CD4-positive, alpha-beta T cell treated with Interleukin-6 for 4 hours (primary cell): ENCODE results near the gene SMIM44.
"Not testable (repeated sequence)": the region's sequence is repeated elsewhere in the genome, so short reads cannot be mapped to it uniquely, and the experiment has no call there.

Source experiments
- DNase-seq: peaks from one replicate; pipeline ENCODE4 v3.0.0-alpha.2; 2020; ENCODE audit warnings: mixed read lengths

SMIM44 gene

DNA sequence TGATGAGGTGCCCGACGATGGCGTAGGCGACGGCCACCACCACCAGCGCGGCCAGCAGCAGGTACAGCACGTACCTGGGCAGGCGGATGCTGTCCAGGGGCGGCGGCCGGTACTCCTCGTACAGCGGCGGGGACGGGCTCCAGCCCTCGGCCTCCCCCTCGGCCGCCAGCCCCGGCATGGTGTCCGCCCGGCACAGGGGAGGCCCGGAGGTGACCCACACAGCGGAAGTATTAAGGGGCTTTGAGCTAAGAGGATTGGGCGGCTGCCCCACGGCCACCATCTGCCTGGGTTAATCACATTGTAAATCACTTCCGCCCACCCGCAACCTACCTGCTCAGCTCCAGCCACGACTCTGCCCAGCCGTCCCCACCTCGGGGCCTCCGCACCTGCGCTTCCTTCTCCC lies at the start of gene SMIM44:
TSS of gene SMIM44 (minus strand) at position 216 of the 403 bp plus-strand sequence. CDS start at position 178, 38 bp downstream.
- DNase-seq, result no peak

DNA sequence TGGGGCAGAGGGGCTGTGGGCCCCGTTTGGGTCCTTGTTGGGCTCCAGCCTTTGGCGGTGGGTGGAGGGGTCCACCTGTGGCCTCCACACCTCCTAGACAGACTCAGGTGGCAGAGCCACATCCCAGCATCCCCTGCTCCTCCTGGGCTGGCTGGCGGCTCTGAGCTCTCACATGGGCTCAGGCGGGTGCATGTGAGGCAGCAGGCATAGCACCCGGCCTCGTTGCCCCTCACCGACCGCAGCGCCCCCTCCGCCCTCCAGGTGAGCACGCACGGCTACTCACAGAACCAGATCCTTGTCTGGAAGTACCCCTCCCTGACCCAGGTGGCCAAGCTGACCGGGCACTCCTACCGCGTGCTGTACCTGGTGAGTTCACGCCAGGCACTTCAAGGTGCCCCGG lies 49.8 kb upstream of the SMIM44 start:
- no peak for DNase-seq

- DNase-seq, result no peak
Observed at GRCh38 chr19:3532154-3532786, 49.0 kb upstream of the SMIM44 start.

DNA sequence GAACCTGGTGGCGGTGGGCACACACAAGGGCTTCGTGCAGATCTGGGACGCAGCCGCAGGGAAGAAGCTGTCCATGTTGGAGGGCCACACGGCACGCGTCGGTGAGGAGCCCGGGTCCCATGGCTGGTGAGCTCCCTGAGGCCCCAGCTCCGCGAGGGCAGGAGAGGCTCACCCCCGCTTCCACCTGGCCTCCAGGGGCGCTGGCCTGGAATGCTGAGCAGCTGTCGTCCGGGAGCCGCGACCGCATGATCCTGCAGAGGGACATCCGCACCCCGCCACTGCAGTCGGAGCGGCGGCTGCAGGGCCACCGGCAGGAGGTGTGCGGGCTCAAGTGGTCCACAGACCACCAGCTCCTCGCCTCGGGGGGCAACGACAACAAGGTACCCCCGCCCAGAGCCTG lies 48.5 kb upstream of the SMIM44 start:
- DNase-seq, result no peak

DNA sequence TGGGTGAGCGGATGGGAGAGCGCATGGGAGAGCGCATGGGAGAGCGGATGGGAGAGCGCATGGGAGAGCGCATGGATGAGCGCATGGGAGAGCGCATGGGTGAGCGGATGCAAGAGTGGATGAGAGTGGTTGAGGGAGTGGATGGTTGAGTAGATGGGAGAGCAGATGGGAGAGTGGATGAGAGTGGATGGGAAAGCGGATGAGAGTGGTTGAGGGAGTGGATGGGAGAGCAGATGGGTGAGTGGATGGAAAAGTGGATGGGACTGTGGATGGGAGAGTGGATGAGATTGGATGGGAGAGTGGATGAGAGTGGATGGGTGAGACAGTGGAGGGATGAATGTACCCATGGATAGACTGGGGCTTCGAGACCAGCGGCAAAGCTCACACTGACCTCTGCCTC lies 47.1 kb upstream of the SMIM44 start:
- DNase-seq, result no peak

- not testable (repeated sequence) for DNase-seq
Observed at GRCh38 chr19:3529299-3529698, 46.1 kb upstream of the SMIM44 start.

DNA sequence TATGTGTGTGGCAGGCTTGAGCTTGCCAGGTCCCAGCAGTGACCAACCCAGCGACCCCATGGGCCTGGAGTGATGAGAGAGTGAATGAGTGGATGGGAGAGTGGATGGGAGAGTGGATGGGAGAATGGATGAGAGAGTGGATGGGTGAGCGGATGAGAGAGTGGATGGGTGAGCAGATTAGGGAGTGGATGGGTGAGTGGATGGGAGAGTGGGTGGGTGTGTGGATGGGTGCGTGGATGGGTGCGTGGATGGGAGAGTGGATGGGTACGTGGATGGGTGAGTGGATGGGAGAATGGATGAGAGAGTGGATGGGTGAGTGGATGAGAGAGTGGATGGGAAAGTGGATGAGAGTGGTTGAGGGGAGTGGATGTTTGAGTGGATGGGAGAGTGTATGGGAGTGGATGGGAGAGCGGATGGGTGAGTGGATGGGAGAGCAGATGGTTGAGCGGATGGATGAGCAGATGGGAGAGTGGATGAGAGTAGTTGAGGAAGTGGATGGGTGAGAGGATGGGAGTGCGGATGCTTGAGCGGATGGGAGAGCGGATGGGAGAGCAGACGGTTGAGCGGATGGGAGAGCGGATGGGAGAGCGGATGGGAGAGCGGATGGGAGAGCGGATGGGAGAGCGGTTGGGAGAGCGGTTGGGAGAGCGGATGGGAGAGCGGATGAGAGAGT lies 45.4 kb upstream of the SMIM44 start:
- DNase-seq, result no peak

- DNase-seq, result no peak
Observed at GRCh38 chr19:3528080-3528479, 44.8 kb upstream of the SMIM44 start.

DNA sequence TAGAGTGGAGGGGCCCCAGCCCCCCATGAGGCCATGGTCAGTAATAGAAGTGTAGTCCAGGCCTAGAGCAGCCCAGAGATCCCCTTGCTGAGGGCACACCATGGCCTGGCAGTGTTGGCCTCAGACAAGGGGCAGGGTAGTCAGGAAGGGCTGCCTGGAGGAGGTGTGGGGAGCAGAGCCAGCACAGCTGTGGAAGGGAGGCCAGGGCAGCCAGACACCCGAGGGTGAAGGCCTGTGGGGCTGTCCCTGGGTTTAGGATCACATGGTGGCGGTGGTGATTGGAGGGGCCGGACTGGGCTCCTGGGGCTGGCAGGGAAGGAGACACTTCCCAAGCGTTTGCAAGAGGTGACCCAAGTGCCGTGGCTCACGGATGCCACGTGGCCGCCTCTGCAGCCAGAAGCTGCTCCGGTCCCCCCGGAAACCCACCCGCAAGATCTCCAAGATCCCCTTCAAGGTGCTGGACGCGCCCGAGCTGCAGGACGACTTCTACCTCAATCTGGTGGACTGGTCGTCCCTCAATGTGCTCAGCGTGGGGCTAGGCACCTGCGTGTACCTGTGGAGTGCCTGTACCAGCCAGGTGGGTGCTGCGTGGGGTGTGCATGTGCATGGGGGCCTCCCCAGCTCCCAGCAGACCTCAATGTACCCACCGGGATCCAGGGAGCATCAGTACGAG lies 44.1 kb upstream of the SMIM44 start:
- DNase-seq, result no peak

DNA sequence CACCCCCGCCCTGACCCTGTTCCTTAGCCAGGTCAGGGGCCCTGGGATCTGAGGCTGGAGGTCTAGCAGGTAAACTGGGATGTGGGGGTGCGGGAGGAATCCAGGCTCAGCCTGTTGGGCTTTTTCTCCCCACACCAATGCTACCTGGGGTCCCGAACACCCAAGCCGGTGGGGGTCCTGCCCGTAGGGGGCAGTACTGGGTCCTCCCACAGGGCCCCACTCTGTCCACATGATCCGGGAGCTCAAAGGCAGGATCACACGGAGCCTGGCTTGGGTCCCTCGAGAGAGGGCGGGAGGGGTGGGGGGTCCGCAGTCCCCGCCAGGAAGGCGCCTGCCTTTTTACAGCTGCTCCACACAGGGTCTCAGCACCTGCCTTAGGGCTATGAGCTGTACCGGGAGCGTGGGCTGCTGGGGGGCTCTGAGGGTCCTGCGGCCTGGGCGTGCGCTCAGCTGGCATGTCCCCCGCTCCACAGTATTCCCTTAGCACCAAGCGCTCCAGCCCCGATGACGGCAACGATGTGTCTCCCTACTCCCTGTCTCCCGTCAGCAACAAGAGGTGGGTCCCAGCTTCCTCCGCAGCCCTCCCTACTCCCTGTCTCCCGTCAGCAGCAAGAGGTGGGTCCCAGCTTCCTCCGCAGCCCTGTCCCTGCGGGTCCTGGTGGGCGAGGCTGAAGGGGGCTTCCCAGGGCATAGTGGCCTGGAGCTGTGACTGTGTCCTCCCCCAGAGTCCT lies 43.4 kb upstream of the SMIM44 start:
- no peak for DNase-seq

- DNase-seq, result no peak
Observed at GRCh38 chr19:3524904-3525451, 41.7 kb upstream of the SMIM44 start.

DNA sequence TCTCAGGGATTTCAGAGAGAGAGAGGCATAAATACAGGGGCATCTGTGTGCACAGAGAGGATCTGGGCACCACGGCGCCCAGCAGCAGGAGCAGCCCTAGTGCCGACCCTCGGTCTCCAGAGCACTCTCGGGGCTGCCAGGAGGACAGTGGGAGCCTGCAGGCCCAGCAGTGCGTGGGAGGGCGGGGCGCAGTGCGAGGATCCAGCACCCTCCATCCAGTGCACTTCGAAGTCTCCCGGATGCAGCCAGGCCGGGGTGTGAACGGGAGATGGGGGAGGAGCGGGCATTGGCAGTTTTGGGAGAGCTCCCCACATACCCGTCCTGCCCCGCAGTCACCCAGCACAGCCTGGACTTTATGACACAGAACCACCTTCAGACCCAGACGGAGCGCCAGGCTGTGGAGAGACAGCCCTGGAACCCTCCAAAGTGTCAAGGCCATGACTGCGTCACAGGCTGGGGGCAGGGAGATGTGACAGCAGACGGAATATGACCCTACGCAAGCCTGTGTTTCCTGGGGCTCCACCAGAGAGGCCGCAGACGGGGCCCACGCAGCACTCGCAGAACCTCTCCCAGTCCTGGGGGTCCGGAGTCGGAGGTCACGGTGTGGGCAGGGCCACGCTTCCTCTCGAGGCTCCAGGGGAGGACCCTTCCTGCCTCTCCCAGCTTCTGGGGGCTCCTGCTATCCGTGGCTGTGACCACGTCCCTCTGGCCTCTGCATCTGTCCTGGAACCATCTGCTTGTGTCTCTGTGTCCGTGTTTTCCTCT lies 41.0 kb upstream of the SMIM44 start:
- DNase-seq, result no peak

DNA sequence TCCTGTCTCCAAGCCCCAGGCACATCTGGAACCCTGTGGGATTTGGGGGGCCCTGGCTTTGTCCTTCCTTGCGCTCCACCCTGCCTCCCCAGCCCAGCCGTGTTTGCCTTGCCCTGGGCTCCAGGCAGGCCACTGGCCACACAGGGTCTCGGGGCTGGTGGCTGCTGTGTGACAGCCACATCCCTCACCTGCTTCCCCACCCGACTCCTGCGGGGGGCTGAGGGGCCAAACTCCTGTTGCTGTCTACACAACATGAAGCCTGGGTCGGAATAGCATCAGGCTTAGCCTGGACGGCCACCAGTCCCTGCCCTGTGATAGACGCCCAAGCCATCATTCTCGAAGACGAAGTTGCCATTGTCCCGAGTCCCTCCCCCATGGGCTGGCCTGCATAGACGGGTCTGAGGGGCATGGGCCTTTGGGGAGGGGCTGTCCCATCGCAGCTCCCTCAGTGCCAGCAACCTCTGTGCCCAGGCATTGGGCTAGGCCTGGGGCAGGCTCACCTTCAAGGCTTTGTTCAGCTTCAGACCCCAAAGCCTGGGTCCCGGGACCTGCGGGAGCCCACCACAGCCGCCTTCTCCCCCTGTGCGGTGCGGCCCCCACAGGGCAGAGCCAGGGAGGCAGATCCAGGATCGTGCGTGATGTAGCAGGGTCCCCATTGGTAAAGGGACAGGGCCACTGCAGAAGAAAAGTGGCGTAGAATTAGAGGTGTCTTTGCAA lies 40.3 kb upstream of the SMIM44 start:
- no peak for DNase-seq

- DNase-seq, result no peak
Observed at GRCh38 chr19:3522421-3523360, 39.5 kb upstream of the SMIM44 start.

GRCh38 chr19:3521104-3521445 lies 37.8 kb upstream of the SMIM44 start:
- DNase-seq, result no peak

DNA sequence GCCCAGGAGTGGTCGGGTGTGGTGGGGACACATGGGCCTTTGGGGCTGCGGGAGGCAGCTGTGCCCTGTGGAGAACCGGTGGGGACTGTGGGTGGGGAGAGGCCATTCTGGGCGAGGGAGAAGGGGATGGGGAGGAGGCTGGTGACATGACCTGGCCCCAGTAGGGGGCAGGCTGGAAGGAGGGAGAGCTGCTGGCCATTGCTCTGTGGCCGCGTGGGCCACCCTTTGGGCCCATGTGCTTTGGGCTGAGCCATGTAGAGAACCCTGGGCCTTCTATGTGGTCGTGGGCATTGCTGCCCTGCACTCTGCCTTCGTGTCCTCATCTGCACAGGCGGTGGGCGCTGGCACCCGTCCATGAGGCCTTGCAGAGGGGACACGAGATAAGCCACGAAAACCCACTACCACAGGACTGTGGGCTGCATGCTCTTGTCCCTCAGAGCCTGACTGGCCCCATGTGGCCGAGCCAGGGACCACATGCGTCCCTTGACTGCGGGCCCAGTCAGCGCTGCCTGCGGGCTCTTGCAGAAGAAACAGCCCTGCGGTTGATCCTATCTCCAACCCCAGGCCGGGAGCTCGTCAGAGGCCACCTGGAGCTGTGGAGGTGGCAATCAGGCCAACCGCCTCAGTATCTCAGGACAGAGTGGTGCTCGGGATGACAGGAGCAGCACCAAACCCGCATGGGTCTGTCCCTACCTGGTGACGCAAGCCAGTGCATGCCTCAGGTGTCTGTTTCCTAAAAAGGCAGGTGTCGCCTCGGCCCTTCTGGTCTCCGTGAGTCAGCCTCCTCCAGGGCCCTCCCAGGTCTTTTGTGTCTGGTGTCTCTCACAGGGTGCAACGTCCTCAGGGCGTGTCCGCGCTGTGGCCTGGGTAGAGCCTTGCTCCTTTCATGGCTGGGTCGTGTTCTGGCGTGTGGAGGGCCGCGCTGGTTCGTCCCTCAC lies 37.2 kb upstream of the SMIM44 start:
- DNase-seq, result no peak

- DNase-seq, result no peak
Observed at GRCh38 chr19:3519126-3519525, 35.9 kb upstream of the SMIM44 start.

DNA sequence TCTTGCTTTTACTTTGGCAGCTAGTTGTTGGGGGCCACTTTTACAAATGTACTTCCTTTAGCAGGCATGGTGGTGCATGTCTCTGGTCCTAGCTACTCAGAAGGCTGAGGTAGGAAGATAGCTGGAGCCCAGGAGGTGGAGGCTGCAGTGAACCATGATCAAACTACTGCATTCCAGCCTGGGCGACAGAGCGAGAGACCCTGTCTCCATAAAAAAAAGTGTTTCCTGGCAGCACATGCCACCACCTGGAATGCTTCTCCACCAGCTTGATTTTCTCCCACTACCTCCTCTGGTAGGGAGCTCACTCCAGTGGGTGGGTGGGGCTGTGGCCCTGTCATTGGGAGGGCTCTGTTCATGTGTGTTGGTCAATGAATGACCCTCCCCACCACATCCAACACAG lies 35.4 kb upstream of the SMIM44 start:
- DNase-seq, result no peak

DNA sequence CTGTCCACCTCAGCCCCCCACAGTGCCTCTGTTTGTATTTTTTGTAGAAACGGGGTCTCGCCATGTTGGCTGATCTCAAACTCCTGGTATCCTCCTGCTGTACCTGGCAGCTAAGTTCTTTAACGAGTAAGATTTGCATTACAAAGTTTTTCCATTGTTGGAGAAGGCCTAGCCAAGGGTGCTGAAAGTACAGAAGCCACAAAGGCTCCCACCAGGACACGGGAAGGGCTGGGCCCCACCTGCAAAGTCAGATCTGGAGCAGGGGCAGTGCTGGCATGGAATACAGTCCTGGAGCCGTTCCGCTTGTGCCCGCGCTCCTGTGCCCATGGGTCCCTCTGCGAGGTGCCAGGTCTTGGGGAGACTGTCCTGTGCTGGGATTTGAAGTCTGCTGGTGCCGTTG lies 35.0 kb upstream of the SMIM44 start:
- no peak for DNase-seq

DNA sequence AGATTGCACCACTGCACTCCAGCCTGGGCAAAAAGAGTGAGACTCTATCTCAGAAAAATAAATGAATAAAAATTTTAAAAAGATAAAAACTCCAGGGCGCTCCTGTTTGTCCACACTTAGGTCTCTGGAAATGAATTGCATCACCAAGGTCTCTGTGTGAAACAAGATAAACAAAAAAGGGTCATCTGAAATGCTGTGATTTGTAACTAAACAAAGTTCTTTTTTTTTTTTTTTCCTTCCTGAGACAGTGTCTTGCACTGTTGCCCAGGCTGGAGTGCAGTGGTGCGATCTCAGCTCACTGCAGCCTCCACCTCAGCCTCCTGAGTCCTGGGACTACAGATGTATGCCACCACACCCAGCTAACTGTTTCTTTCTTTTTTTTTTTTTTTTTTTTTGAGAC lies 34.4 kb upstream of the SMIM44 start:
- no peak for DNase-seq
